ENCODE data around the gene DPF3.

The DPF3 gene

DNA sequence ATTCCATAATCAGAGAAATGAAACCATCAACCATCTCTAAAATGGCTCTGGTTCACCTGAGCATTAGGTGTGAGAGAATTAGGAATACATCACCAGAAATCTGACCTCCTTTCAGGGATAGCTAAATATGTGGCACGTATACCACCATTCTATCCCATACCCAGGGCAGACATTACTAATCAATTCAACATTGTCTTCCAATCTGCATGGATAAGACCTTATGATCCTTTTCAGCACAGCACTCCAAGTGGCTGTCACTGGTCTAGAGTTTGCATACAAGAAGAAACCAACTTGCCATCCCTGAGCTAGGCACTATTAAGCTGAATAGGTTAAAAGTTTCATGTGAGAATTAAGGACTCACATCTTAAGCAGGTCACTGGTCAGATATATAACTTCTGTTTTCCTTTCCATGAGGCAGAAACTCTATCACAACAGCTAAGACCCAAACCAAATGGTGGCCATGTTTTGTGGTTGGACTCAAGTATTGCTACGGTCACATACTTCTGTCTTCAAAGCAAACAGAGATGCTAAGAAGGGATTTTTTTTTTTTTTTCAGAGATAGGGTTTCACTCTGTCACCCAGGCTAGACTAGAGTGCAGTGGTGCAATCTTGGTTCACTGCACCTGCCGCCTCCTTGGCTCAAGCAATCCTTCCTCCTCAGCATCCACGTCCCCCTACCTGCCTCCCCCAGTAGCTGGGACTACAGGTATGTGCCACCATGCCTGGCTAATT lies 249.0 kb downstream of the DPF3 start:
- peak; percentile 57 for DNase-seq (ENCODE audit: low read depth)

DNA sequence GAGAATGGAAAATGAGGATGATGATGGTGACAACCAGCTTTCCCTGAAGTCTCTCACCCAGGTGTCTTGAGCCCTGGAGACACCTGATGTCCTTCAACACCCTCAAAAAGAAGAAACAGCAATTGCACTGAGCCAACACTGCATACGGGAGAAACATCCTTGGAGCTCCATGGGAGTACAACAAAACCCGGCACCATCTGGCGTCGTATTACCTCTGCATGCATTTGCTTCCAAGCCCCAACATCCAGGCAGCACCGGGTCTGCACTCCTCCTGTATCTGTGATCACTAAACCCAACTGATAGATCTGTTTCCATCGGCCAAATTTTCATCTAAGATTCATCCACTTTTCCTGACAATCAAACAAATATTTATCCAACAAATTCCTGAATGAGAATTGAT lies 249.9 kb downstream of the DPF3 start:
- no peak for DNase-seq (ENCODE audit: low read depth)

DNA sequence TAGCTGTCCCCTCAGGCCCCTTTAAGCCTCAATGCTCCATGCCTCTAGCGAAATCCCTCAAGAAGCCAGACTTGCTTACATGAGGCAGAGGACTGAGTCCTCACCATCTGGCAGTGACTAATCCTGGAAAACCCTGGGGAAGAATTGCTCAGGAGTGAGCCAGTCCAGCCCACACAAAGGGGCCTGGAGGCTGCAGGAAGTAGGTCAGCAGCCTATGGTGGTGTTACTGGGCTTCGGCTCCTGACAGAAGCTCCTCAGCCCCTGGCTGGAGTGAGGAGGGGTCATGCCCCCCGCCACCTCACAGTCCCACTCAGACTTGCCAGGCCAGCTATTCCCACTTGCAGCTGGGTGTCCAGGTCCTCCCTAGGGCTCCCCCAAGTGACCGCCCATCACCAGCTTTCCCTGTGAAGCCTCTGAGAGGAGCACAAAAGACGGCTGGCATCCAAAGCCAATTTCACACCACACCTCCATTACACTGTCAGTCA lies 250.5 kb downstream of the DPF3 start:
- DNase-seq (ENCODE audit: low read depth): peak; percentile 99

DNA sequence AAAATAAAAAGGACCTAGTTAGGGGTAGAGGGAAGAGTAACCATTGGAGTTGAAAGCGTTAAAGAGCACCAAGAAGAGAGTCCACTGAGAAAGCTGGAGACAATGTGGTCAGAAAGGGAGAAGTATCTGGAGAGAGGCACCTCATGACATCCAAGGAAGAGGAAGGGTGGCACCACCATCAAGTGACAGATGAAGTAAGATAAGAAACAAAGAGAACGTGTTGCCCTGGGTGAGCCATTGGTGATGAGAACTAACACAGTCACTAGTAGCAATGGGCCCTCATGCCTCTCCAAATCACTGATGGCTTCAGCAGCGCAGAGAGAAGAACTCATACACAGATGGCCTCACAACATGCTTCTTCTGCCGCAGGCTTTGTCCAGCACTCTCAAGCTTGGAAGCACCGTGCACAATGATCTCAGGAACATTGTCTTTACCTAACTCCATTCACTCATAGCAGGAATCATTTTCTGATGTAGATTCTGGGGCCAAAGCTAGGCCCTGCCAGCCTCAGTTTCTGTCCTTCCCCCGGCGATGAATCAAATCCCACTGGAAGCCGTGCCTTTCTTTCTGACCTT lies 252.9 kb downstream of the DPF3 start:
- DNase-seq (ENCODE audit: low read depth): no peak

DNA sequence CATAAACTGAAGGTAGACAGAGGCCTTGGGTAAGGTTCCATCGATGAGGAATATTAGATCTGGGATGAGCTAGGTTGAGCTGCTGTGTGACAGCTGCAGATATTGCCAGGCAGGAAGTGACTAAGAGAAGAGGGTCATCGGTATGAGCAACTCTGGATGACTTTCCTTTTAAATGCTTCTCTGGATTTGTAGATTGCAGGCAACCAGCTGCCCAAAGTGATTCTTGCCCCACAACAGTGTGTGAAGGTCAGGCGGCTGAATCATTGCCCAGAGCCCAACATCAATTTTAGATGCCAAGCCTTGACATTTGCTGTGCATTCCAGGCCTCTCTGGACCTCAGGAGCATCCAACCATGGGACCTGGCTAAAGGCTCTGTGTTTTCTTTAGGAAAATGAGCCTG lies 255.9 kb downstream of the DPF3 start:
- peak; percentile 96 for DNase-seq (ENCODE audit: low read depth)

DNA sequence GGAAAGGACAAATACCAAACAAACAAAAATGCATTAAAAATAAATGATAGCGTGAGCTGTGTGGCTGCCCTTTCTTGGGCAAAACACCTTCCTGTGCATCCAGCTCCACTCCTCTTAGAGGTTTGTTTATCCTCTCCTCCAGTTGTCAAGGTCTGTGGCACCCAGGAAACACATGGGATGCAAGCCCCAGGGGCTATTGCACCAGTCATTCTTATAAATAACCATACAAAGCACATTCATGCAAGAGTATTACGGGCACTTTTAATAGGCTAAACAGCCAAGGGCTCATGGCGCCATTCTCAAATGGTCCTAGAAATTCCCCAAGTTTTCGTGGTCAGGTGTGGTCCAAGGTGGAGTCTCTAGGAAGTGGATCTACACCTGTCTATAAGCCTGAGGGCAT lies 257.0 kb downstream of the DPF3 start:
- DNase-seq (ENCODE audit: low read depth): peak; percentile 52

DNA sequence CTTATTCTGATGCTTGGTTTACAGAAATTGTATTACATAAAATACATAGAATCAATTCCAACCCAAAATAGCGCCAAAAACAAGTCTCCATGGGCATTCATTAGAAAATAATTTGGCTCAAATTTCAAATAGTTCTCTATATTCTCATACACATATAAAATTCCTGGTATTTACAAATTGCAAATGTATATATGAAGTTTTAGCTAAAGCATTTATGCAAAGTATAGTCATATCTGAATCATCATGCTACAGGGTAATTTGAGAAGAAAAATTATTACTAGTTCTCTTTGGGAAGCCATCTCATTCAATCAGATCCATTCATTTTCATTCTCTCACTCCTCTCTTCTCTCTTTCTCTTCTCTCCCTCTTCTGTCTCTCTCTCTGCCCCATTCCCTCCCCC lies 257.8 kb downstream of the DPF3 start:
- DNase-seq (ENCODE audit: low read depth): peak; percentile 86

DNA sequence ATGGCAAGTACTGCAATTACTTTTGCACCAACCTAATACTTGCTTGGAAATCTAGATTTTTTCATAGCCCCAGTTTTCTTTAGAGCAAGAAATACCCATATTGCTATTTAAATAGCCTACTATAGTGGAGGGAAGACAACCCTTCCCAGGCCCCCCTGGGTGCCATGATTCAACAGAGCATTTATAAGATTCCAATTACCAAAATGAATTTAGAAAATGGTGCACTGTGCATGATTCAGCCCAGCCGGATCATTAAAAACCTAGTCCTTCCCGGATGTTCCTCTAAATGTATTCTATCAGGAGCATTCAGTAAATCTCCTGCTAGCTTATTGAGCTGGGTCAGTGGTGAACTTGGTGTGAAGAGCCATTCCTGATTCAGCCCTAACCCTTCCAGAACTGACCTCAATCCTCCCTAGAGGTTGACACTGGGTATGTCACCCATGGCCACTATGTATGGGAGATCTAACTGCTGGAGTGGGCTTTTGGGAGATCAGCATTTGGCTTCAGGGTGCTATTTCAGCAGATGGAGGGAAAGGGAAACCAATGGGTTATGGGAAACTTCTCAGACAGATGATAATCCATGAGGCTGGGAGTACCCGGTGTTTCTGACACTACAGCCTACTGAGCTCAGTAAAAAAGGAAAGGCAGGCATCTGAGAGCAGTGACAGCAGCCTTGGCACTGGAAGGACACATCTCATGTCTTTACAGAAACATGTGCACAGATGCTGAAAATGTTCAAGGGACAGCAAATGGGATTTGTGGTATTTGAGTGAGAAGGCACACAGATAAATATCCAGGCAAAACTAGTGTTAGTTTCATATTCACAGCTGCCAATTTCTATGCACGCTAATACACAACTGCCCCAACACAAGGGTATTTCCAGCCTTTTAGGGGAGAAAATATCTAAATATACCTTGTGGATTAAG lies 258.9 kb downstream of the DPF3 start:
- peak; percentile 32 for DNase-seq (ENCODE audit: low read depth)

DNA sequence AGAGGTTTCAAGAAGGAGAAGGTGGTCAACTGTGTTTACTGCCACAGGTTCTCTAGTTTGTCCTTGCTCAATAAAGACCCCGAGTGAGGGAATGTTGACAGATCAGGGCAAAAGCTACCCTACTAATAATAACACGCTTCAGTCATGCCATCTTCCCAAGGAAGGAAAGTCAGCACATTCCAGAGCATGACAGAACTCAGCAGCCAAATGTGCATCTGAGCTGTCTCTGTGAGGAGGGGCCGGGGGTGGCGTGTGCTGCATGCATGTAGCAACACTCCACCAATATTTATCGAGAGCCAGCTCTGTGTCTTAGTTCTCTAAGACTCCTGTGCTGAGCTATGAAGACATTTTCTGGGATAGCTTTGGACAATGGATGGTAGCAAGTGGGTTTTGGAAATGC lies 260.4 kb downstream of the DPF3 start:
- no peak for DNase-seq (ENCODE audit: low read depth)

DNA sequence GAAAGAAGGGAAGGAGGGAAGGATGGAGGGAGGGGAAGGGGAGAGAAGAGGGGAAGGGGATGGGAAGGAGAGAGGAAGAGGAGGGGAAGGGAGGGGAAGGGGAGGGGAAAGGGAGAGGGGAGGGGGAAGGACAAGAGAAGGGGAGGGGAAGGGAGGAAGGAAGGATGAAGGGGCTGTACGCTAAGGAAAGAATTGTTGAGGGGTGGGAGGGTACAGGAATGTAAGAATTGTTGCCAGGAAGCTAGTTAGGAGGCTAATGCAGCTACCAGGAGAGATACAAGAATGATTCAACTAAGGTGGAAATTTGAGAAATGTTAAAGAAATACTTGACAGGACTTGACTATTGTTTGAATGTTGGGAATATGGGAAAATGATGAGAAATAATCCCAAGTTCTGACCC lies 261.2 kb downstream of the DPF3 start:
- no peak for DNase-seq (ENCODE audit: low read depth)

DNA sequence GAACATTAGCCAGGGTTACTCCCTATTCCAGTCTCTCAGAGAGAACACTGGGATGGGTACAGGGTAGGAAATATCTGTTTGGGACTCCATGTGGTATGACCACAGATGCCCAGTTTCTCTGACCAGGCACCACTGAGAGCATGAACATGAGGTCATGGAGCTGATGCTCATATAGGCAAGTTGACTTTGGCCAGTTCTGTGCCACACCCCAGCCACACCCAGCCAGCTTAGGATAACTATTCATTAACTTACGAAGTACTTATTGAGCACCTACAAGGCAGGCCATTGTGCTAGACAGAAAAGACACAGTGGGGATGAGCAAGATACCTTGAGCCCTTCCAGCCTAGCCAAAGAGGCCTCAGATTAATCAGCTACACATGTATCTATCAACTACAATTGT lies 262.5 kb downstream of the DPF3 start:
- no peak for DNase-seq (ENCODE audit: low read depth)

DNA sequence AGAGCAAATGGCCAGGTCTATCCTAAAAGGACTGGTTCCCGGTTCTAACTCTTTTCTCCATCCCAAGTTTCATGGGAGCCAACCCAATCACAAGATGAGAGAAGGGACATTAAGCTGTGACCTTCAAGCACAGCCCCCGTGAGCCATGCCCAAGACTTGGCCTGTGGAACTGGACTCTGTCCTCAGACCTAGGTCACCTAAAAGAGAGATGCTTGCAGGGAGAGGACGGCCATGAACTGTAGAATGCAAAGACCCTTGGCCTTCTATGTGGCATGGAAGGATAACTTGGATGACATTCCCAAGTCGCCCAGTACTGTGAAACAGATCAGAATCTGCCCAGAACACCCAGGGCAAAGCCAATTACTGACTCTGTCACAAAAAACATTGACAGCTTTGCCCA lies 263.5 kb downstream of the DPF3 start:
- no peak for DNase-seq (ENCODE audit: low read depth)

DNA sequence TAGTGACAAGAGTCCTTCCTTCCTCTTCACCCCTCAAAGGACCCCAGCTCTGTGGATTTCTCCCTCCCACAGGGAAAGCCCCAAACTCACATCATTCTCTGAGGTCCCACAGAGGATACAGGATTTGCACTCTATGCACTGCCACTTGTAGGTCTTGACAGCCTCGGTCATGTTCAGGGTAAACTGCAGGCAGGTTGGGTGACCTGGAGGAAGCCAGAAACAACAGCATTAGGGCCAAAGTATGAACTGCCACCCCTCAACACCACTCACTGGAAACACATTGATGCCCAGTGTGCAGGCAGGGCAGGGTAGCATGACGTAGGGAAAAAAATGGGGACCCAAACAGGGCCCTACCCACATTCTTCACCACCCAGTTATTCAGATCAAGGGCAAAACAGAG lies 264.4 kb downstream of the DPF3 start:
- no peak for DNase-seq (ENCODE audit: low read depth)

DNA sequence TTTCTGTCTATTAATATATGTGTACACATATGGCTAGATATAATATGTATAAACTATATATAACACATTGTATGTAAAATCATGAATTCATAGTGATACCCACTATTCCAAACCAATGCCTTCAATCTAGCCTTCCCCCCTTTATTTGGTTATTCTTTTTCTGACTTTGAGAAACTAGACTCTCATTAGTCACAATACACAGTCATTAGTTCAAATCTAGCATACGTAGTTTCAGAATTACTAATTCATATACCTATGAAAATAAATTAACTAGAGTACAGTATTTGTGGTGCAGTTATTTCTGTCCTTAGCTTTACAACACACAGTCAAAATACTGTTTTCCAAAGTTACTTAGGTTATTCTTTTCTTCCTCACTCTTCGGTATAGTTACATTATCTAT lies 268.2 kb downstream of the DPF3 start:
- no peak for DNase-seq (ENCODE audit: low read depth)

DNA sequence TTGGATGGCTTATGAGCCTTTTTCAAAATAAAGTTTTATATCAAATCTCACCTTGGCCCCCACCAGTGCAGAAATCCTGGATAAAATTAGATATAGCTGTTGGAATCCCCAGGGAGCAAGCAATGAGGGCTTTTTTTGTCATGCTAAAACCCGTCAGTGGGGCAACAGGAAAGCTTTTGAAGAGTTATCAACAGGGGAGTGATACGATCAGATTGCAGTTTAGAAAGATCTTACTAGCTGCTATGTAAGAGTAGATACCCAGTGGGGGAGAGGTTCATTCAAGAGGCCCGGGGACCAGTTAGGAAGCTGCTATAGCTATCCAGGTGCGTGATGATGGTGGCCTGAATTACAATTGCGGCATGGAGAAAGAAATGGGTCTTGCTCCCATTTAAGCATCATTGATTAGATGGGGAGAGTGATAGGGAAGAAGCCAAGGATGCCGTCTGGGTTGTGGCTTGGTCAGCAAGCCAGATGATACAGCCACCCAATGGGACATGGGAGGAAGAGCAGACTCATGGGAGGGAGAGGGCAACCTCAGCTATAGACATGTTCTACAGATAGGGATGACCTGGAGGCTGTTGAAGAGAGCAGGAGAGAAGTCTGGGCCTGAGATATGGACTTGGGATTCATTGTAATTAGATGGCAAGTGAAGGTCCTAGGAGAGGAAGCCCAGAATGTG lies 272.4 kb downstream of the DPF3 start:
- DNase-seq (ENCODE audit: low read depth): no peak

DNA sequence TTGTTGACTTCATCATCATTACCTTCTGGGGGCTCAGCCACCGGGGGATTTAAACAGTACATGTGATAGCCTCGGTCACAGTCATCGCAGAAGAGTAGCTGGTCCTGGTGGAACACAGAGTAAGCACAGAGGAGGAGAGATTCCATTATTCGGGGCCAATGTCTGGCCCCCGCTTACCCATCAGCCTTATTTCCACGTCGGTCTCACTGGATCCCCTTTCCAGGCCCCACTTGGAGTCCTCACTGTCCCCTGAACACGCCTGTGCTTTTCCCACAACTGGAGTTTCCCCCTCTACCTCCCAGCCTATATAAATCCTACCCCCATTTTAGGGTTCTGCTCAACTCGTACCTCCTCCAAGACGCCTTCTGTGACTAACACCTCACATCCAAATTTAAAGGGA lies 274.0 kb downstream of the DPF3 start:
- DNase-seq (ENCODE audit: low read depth): no peak

DNA sequence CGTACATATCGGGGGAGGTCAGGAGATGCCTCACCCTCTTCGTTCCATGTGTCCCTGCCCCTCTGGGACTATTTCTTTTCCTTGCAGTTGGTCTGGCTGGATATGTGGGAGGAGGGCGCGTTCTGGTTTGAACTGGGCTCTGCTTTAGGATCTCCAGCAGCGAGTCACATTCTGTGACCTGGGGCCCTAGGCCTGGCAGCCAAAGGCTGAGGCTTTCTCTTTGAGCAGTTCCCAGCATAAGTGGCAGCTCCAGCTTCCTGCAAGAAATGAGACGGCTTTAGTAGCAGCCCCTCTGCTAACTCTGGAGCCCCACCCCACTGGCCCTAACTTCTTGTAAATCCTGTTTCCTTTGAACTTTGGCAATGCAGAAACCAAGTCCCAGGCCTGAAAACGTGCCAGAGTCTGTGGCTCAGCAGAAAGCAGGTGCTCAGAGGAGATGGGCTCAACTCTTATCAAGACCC lies 274.8 kb downstream of the DPF3 start:
- peak; percentile 50 for DNase-seq (ENCODE audit: low read depth)

DNA sequence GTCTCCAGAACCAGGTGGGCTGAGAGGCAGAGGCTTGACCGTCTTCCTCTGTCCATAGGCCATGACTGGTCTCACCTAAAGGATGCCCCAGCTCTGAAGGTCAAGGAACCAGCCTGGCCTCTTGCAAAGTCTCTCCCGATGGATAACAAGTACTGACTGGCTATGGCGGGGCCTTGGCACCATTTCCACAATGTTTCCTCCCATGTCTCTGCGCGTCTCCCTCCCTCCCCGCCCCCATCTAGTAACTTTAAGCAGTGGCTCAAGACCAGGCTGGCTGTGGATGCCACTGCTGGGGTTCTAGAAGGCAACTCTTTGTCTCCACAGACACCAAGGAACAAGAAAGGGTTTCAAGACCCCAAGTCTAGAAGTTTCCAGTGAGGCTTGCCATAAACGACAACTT lies 275.5 kb downstream of the DPF3 start:
- DNase-seq (ENCODE audit: low read depth): no peak

DNA sequence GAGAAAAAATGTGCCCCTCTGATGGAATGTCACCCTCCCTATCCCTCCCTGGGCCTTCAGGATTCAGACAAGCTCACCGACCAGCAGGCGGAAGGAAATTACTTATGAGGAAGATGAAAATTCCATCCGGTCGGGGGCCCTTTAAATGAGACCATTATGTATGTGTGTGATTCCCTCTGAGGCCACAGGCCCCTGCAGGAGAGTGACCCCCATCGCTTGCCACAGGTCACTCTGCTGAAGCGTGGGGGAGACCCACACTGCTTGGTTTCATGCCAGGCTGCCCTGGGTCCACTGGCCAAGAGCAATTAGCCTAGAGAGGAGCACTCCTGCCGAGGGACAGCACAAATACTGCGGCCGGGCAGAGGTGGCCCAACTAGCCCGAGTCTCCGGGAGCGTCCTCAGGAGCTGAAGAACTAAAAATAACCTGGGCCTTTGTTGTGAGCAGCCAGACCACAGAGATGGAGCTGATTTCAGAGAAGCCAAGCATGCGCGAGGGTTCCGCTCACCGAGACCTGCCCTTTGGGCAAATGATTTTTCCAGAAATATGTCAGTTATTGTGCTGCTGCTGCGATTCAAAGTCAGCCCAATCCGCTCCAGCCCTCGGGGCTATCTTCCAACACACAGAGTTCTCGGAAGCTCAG lies 276.4 kb downstream of the DPF3 start:
- peak; percentile 45 for DNase-seq (ENCODE audit: low read depth)

DNA sequence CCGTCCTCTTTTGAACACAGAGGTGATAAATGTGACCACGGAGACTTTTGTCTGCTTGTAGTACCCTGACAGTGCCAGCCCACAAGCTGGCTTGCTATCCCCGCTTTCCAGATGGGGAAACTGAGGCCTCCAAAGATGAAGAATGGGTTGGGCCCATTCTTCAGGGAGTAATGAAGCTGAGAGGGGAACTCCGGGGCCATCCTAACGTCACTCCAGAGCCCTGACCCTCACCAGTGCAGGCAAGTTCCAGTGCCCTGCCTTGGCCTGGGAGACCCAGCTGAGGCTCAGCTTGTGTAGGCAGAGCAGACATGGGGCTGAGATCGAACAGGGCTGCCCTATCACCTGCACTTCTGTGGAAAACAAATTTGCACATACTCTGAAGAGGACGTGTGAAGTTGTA lies 277.1 kb downstream of the DPF3 start:
- DNase-seq (ENCODE audit: low read depth): no peak

DNA sequence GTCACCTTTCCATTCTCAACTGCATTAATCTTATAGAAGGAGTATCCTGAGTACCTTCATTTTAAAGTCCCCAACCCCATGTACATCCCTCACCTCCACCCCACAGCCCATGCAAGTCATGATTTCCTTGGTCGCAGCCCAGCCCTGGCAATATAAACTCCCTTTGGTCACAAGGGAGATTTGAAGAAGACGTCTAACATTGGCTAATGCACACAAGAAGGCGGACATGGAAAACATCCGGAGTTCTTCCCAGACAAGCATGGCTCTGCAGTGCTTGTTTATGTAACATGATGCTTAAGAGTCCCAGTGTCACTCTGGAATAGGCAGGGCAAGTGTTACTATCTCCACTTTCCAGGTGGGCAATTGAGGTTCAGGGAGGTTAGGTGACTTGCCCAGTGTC lies 277.6 kb downstream of the DPF3 start:
- no peak for DNase-seq (ENCODE audit: low read depth)

Data from ELR (cell line).